Stimulated activated CD8-positive, alpha-beta memory T cell treated with anti-CD3 and anti-CD28 coated beads, Interleukin-12 subunit alpha, Interleukin-12 subunit beta, amount 100 ng/mL, for 24 hours (primary cell): Measurements from ENCODE around the gene BMPER.

Experiments used
- DNase-seq: peaks from one replicate; pipeline ENCODE4 v3.0.0-alpha.2; 2020; ENCODE audit errors: extremely low read depth

BMPER gene

GRCh38 chr7:33970536-33970935 is 65.2 kb downstream of the BMPER start:
- DNase-seq = no peak

DNA sequence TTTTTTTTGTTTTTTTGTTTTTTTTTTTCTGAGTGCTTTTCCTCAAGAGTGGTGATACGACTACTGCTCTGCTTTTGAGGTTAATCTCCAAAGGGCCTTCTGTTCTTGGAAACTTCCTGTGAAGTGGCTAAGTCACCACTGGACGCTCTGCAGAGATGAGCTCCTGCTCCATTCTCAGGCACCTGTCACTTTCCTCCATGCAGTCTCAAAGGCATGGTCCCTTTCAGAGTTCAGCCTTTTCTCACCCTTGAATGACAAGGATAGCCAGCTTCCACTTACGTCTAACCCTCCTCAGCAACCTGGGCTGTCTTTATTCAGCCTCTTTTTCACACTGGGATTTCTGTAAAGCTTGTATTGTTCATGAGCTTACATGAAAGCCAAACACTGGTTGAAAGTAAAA is 65.8 kb downstream of the BMPER start:
- no peak for DNase-seq

DNA sequence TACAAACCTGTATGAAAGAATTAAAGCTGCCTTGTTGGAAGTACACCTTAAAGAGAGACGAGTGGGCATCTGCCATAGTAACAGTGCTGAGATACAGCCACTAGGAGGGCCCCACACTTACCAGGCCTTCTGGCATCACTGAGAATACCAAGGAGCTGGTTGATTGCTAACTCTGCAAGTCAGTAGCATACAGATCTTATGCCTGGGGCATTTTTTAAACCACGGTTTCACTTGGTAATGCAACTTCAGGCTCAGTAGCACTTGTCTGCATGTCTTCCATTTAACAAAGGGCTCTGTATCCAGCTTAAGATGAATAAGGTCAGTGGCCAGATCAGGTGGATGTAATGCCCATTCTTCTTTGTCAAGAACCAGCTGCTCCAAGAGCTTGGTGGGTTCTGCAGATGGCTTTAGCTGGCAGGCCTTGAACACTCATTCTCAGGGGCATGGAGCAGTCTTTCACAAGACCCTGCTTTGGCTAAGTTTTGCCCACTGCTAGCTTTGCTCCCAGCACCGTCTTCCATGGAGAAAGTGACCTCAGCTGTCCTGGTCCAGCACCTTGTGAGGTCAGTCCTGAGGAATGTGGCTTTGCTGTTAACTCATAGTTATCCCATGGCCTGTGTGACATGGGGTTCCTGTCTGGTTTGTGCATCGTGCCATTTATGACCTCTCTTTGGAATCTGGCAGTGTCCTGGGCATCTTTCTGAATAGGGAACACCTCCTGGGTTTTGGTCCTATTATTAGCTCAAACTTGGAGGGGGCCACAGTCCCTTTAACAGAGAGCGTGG is 68.1 kb downstream of the BMPER start:
- no peak for DNase-seq

DNA sequence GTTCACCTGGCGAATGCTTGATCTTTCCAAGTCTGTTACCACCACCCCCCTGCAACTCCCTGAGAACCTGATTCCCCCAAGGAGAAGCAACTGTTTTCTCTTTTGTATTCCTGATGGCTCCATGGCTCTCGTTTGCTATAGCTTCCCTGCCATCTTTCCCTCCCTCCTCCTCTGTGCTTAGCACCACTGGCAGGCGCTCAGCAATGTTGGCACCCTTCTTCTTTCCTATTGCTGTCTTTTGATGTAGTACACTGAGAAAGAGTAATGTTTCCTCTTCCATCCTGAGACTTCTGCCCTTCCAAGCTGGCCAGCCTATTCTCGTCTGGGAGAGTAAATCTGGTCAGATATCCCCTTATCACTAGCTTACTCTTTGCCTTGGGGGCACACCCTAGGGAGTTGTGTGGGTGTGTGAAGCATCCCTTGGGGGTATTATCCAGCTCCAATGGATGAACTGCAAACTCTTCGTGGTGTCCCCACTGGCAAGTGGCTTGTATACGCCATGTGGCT is 74.0 kb downstream of the BMPER start:
- no peak for DNase-seq

- DNase-seq = no peak
Measured at GRCh38 chr7:33979807-33980355, 74.5 kb downstream of the BMPER start.

DNA sequence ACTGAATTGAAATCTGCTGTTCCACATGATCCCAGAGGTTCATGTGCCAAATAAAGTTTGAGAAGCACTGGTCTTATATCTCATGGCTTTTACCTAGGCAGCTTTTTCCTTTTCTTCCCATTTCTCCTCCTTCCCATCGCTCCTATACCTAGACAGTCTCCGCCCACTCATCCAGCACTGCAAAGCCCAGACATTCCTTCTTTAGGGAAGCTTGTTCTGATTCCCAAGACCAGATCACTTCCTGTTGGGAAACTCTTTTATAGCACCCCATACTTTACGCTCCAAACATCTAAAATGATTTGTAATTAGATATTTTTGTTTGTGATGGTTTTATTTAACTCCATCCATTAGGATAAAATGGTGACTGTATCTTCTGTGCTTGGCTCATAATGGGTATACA is 75.9 kb downstream of the BMPER start:
- DNase-seq = no peak

- no peak for DNase-seq
Measured at GRCh38 chr7:33981671-33982424, 76.5 kb downstream of the BMPER start.

DNA sequence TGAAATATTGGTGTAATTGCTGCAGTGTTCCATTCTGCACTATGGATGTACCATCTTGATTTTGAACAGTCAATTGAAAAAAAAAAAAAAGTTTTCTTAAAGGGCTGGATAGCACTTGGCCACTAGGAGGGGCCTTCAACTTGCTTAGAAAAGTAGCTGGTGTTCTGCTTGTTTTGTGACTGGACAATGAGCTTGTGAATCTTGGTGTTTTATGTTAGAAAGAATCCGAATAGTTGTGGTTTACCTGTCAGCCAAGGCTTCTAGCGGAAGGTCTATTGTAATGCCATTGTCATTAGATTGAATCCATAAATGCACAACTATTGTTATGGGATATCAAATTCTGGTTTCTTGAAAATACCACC is 77.1 kb downstream of the BMPER start:
- DNase-seq = no peak

DNA sequence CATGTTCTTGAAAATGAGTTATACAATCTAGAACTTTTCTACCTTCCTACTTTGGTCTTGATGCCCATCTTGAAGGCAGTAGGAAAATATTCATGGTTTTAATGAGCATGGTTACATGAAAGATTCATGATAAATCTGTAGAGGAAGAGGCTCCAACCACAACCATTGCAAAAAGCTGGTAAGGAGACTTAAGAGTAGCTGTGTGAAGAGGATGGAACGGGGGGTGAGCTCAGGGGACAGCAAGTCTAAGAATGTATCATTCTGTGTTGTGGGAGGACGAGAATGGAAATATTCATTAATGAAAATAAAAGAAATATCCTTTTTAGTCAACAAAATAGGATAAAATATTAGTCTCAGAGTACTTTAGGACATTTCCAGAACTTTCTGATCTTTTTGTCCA is 81.1 kb downstream of the BMPER start:
- DNase-seq = no peak

- DNase-seq = no peak
Measured at GRCh38 chr7:33986951-33987947, 81.9 kb downstream of the BMPER start.

- DNase-seq = no peak
Measured at GRCh38 chr7:33996899-33997298, 91.6 kb downstream of the BMPER start.

GRCh38 chr7:33998476-33998875 is 93.1 kb downstream of the BMPER start:
- DNase-seq = no peak

- DNase-seq = no peak
Measured at GRCh38 chr7:34011017-34011695, 105.8 kb downstream of the BMPER start.

GRCh38 chr7:34011696-34012095 is 106.4 kb downstream of the BMPER start:
- DNase-seq = no peak

GRCh38 chr7:34013421-34013820 is 108.1 kb downstream of the BMPER start:
- DNase-seq = no peak

GRCh38 chr7:34015651-34016050 is 110.3 kb downstream of the BMPER start:
- DNase-seq = no peak

DNA sequence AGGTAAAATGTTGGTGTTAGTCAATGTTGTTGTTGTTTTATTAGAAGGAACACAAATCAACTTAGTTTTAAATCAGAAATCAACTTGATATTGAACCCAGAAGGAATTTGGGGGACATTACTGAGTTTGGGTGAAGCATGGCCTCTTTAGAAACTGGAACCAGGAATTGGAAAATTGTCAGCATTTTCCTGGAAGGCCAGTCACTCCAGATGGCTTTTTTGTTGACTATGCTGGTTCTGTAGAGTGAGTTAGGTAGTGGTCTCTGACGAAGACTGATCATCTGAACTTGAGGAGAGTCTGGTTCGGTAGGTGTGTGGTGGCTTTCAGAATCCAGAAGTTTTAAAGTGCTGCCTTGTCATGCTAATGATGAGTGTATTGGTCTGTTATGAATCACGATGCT is 111.5 kb downstream of the BMPER start:
- DNase-seq = no peak

DNA sequence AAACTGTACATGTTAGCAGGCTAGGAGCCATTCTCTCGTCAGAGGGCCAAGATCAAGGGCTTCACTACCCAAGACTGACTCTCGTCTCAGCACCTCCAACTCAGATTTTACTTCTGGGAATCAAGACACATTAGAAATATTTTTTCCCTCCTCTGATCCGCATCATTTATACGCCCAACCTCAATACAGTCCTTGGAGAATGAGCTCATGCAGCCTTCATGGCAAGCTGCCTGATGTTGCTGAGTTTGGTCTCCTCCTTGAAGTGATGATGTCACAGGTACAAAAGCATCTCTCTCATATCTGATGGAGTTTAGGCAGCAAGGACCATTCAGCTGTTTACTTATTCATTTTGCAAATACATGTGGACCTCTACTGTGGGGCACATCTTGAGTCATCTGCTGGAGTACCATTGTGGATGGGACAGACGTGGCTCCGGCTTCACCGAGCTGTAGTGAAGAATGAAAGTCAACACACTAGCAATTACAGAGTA is 114.0 kb downstream of the BMPER start:
- no peak for DNase-seq

GRCh38 chr7:34022626-34023025 is 117.3 kb downstream of the BMPER start:
- DNase-seq = no peak

GRCh38 chr7:34025600-34025999 is 120.3 kb downstream of the BMPER start:
- no peak for DNase-seq
